HG03575 (cell line): Measurements from ENCODE around the gene NOP53.
"Not testable (repeated sequence)": the region's sequence is repeated elsewhere in the genome, so short reads cannot be mapped to it uniquely, and the experiment has no call there.

Experiments
- ATAC-seq: cut with Tn5 transposase; IDR thresholded peaks from one replicate; pipeline ENCODE4 v1.9.1; 2021; ENCODE audit not compliant: unreplicated experiment, insufficient number of reproducible peaks, low FRiP score; ENCODE audit errors: extremely low read depth

The NOP53 gene

DNA sequence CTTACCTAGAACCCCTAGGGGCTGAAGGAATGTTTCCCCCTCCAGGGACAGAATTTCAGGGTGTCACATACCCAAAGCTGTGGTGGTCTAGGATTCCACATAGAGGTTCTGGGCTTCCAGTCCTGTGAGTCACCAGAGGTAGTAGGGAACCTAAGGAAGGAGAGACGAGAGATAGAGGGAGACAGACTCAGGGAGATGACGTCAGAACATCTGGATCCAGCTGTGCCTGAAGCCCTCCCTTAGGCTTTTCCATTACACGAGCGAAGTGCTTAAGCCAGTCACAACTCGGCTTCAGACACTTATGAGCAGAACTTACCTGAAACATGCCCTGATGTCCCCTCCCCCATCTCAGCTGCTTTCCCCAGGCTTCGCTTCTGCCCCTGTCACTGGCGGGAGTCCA is 21.3 kb downstream of the NOP53 start:
- no peak for ATAC-seq

DNA sequence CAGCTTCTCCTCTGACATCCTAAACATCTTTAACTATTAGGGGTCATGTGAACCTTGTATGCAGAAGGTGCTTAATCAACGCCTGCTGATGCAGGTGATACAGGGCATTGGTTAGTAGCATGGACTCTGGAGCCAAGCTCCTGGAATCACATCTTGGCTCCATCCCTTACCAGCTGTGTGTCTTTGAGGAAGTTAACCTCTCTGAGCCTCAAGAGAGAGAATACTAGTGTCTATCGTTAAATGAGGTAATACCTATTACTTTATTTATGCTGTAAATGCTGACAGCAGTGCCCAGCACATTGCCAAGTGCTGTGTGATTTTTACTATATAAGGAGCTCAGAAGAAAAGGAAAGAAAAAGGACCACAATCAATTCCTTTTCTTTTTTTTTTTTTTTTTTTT is 22.0 kb downstream of the NOP53 start:
- no peak for ATAC-seq

DNA sequence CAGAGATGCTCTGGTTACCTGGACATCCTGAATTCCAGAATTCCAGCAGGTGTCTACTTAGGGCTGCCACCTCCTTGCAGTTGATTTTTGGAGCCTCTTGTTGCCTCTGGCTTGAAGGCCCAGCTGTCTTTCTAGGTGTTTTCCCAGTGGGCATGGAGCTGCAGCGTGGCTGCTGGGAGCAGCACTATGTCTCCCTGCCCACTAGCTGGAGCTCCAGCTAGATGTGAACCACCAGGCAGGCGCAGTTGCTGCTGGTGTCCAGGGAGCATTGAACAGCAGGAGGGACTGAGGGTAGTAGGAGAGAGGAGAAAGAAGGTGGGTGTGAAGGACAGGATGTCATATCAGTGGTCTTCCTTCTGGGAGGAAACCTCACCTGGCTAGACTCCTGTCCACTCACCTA is 23.3 kb downstream of the NOP53 start:
- ATAC-seq, result no peak

DNA sequence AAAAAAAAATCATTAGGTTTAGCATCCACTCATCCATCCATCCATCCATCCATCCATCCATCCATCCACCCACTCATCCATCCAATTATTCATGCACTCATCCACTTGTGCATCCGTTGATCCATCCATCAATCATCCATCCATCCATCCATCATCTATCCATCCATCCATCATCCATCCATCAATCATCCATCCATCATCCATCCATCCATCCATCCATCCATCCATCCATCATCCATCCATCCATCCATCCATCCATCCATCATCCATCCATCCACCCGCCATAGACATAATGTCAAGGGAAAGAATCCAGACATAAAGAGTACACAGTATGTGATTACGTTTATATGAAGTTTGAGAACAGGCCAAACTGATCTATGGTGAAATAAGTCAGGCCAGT is 24.2 kb downstream of the NOP53 start:
- ATAC-seq, result no peak

DNA sequence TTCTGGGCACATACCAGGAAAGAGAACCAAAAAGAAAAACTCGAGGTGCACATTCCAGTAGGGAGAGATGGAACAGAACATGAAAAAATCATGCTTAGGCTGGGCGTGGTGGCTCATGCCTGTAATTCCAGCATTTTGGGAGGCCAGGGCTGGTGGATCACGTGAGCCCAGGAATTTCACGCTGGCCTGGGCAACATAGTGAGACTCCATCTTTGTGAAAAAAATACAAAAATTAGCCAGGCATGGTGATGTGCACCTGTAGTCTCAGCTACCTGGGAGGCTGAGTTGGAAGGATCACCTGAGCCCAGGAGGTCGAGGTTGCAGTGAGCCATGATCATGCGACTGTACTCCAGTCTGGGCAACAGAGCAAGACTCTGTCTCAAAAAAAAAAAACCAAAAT is 25.9 kb downstream of the NOP53 start:
- ATAC-seq, result not testable (repeated sequence)

DNA sequence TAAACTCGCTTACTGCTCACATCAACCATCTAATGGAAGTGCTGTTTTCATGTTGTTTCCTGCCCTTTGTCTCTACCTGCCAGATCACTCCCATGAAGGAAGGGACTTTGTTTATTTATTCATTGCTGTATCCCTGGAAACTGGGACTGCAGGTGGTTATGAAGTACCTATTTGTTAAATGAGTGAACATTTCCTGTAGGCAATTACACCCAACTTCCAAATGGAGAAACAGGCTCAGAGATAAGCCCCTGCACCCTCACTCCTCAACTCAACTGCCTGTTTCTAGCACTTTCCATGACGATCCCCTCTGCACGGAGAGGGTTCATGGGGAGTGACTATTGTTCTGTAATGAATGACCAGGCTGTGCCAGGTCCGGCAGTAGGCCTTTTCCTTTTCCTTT is 31.2 kb downstream of the NOP53 start:
- no peak for ATAC-seq

DNA sequence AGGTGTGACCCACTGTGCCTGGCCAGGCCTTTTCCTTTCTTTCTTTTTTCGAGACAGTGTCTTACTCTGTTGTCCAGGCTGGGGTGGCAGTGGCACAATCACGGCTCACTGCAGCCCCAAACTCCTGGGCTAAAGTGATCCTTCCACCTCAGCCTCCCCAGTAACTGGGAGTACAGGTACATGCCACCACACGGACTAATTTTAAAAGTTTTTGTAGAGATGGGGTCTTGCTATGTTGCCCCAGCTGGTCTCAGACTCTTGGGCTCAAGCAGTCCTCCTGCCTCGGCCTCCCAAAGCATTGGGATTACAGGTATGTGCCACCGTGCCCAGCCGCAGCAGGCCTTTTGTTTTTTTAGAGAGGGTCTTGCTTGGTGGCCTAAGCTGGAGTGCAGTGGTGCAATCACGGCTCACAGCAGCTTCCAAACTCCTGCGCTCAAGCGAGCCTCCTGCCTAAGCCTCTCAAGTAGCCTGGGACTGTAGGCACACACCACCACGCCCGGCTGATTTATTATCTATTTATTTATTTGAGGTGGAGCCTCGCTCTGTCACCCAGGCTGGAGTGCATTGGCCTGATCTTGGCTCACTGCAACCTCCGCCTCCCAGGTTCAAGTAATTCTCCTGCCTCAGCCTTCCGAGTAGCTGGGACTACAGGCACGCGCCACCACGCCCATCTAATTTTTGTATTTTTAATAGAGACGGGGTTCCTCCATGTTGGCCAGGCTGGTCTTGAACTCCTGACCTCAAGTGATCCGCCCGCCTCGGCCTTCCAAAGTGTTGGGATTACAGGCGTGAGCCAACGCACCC is 32.1 kb downstream of the NOP53 start:
- ATAC-seq, result not testable (repeated sequence)

DNA sequence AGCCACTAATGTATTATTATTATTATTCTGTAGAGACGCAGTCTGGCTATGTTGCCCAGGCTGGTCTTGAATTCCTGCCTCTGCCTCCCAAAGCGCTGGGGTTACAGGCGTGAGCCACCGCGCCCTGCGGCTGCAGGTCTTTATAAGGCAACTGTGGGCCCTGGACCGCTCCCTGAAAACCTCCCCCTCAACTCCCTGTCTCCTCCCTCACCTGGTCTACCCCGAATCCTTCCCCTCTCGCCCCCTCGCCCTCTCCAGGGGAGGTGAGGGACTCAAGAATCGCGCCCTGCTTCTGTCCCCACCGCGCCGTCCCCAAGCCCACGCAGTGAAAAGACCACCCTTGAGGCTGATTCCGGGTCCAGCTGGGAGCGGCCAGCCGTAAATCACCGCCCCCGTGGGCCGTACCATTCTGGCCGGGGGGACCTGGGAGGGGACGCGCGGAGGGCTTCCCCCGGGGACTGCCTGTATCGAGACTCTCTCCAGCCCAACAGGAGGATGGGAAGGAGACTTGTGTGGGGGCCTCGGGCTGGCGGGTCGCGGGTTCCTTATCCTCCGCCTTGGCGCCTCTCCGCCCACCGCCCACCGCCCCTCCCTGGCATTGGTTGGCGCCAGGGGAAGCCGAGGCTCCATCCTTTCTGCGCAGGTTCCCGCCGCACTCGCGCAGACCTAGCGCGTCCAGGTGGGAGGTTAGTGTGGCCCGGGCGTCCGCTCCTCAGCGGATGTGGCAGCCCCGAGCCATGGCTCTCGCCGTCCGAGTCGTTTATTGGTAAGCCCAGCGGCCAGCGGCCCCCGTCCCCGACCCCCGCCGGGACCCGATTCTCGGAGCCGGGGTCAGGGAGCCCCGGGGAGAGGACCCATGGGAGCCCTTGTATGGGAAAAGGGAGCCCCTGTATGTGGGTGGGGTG is 33.0 kb downstream of the NOP53 start, which contains the start of gene SELENOW:
SELENOW (plus strand) TSS at position 655 of the 905 bp plus-strand sequence; CDS start at position 738, 83 bp downstream.
- ATAC-seq, result no peak

DNA sequence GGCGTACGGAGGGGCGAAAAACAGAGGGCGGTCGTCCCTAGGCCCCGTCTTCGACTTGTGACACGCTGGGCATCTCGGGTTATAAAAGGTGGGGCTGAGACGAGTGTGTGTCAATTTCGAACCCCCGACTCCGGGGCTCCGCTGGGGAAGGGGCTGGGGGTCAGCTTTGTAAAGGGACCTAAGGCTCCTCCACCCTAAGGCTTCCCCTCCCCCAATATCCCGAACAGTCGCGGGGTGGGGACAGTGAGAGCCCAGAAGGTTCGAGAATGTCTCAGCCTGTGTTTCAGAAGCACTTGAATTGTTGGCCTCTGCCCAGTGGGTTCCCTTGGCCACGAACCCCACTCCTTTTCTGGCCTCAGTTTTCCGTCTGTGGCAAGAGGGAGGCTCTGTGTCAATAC is 33.6 kb downstream of the NOP53 start:
- ATAC-seq, result no peak

DNA sequence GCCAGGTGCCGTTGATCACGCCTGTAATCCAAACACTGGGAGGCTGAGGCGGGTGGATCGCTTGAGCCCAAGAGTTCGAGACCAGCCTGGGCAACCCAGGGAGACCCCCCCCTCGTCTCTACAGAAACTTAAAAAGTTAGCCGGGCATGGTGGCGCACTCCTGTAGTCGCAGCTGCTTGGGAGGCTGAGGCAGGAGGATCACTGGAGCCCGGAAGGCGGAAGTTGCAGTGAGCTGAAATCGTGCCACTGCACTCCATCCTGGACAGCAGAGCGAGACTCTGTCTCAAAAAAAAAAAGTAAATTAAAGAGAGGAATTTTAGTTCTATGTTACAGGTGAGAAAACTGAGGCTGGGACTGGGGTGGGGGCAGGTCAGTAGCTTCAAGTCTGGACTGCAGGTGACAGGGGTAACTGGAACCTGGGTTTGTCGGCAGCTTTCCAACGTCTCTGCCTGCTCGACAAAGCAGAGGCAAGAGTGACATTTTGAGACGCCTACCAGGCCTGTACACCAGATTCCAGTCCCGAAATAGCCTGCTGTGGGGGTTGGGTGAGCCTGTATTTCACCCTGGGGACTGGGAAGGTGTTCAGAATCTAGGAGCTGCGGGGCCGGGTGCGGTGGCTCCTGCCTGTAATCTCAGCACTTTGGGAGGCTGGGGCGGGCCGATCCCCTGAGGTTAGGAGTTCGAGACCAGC is 34.3 kb downstream of the NOP53 start:
- no peak for ATAC-seq

DNA sequence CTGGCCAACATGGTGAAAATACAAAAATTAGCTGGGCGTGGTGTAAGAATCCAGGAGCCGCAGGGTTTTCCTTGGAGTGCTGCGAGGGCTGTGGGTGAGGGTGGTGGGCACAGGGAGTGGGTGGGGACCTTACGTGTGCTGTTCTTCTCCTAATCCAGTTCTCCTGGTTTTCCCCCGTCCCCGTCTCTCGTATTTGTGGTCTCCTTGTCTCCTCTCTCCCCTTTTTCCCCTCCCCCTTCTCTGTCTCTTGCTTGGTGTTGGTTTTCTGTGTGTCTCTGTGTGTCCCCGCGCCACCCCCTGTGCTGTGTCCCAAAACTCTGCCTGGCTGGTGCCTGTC is 34.8 kb downstream of the NOP53 start:
- ATAC-seq, result no peak

DNA sequence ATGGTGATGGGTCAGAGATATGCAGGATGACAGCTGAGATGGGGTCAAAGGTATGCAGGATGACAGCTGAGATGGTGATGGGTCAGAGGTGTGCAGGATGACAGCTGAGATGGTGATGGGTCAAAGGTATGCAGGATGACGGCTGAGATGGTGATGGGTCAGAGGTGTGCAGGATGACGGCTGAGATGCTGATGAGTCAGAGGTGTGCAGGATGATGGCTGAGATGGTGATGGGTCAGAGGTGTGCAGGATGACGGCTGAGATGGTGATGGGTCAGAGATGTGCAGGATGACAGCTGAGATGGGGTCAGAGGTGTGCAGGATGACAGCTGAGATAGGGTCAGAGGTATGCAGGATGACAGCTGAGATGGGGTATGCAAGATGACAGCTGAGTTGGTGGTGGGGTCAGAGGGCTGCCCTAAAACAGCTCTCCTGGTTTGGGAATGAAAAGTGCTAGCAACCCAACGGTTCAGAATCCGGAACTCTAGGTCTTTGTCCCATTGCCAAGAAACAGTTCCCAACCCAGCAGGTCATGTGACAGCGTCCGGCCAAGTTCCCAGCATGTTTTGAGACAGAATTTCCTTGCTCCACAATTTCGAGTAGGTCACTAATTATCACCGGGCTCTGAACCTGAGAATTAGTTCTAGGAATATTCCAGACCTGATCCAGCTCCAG is 36.4 kb downstream of the NOP53 start:
- no peak for ATAC-seq

DNA sequence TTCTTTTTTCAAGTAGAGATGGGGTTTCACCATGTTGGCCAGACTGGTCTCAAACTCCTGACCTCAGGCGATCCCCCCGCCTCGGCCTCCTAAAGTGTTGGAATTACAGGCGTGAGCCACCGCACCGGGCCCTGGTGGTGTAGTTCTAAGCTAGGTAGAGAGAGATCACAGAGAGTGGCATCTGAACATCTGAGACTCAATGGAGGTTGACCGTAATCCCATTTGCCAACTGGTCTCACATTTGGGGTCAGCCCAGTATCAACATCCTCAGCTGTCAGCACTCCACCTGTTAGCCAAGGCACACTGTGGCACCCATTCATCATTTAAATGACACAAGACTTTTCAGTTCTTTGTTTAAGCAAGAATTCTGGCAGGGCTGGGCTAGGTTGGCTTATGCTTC is 41.2 kb downstream of the NOP53 start:
- no peak for ATAC-seq

DNA sequence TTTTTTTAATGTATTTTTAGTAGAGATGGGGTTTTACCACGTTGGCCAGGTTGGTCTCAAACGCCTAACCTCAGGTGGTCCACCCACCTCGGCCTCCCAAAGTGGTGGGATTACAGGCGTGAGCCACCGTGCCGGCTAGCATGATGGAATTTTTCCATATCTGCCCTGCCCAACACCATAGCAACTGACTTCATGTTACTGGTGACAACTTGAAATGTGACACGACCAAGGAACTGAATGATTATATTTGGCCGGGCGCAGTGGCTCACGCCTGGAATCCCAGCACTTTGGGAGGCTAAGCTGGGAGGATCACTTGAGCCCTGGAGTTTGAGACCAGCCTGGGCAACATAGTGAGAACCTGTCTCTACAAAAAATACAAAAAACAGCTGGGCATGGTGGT is 42.0 kb downstream of the NOP53 start:
- not testable (repeated sequence) for ATAC-seq

DNA sequence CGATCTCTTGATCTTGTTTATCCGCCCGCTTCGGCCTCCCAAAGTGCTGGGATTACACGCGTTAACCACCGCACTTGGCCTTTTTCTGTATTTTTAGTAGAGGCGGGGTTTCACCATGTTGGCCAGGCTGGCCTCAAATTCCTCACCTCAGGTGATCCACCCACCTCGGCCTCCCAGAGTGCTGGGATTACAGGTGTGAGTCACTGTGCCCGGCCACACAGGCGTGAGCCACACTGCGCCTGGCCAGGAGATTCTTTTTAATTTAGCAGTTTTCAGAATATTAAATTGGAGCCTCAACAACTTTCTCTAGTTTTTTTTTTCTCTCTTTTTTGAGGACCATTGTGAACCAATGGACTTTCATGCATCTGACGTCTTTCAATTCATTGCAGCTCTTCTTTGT is 44.5 kb downstream of the NOP53 start:
- not testable (repeated sequence) for ATAC-seq

DNA sequence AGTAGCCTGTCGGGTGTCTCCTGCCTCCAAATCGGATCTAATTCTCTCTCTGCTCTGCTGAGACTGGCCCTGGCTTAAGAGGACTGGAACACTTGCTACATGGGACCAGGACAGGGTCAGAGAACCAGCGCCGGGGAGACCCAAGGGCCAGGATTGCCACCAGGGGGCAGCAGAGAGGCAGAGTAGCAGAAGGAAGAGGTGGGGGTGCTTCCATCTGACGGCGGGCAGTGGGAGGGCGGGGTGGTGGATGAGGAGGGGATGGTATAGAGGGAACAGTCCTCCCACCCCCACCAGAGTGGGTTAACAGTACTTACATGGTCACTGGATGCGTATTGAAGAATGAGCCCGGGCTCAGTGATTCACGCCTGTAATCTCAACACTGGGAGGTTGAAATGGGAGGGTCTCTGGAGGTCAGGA is 45.1 kb downstream of the NOP53 start:
- ATAC-seq, result no peak

DNA sequence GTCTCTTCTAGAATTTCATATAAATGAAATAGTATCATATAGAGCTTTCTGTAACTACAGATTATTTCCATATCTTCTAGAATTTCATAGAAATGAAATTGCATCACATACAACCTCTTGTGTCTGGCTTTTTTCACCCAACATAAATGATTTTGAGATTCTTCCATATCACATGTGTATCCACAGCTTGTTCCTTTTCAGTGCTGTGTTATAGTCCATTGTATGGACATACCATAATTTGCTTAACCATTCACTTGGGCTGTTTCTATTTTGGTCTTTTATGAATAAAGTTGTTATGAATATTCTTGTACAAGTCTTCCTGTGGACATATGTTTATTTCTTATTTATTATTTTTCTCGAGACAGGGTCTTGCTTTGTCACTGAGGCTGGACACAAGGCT is 47.3 kb downstream of the NOP53 start:
- no peak for ATAC-seq

DNA sequence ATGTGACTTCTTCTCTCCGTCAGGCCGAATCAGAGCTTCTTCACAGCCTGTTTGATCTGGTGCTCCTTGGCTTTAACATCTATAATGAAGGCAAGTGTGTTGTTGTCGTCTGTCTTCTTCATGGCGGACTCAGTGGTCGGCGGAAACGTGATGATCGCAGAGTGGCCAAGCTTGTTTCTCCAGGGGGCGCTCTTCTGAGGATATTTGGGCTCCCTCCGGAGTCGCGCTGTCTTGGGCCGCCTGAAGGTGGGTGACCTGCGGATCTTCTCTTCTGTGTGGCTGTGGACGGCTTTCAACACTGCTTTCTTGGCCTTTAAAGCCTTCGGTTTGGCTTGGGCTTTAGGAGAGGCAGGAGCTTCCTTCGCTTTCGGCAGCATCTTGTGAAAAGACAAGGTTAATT is 49.2 kb downstream of the NOP53 start:
- no peak for ATAC-seq

DNA sequence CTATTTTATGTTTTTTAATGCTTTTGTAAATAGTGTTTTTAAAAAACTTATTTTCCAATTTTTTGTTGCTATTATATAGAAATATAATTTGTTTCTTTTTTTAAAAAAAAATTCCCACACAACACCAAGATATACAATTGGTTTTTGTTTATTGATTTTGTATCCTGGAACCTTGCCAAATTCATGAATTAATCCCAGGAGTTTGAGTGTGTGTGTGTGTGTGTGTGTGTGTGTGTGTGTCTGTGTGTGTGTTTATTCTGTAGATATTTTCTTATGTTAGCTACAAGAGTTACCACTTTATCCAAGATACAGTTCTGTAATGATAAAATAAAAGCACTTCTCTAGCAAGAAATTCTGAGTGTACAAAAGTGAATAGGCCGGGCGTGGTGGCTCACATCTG is 51.4 kb downstream of the NOP53 start:
- no peak for ATAC-seq
